ENCODE data around the gene ODAD3. TPM values are rescaled to one million over a fixed set of nuclear protein-coding genes. Genes with fewer than 3 reads are reported as not detected.
A peak's percentile ranks its signal among the peaks of the same experiment; 100 is the strongest.

Gene ODAD3
- total and polyA plus RNA-seq, 10 of the 15 experiments (the other 5 are each of a cell fraction or from before 2014, with no cell fraction given): 0.11 to 0.39 (median 0.28) TPM; not detected in 7

DNA sequence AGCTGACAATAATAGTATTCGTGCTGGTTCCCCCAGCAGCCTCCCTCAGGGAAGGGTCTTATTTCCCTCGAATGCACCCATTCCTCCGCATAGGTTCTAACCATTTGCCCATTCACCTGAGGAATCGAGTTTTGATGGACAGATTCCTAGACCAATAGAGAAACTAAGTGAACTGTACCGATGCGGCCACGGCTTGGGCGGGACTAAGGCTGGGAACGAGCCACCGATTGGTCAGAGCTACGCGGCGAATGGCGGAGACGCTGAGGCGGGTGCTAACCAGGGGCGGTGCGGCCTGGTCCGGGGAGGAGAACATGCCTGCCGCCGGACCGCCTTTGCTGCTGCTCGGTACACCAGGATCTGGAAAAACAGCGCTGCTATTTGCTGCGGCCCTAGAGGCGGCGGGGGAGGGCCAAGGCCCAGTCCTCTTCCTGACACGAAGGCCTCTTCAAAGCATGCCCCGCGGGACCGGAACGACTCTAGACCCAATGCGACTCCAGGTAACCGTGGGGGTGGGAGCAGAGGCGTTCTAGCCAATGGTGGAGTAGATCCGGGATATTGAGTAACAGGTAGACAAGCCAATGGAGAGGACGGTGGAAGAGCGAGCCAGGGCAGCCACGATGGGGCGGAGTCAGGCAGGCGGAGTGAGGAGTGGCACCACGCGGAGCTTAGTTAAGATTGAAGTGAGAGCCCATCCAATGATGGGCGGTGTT, 60.3 kb downstream of the ODAD3 start, which contains the start of gene SWSAP1 (continued):
- TF ChIP-seq, protein P1, sequence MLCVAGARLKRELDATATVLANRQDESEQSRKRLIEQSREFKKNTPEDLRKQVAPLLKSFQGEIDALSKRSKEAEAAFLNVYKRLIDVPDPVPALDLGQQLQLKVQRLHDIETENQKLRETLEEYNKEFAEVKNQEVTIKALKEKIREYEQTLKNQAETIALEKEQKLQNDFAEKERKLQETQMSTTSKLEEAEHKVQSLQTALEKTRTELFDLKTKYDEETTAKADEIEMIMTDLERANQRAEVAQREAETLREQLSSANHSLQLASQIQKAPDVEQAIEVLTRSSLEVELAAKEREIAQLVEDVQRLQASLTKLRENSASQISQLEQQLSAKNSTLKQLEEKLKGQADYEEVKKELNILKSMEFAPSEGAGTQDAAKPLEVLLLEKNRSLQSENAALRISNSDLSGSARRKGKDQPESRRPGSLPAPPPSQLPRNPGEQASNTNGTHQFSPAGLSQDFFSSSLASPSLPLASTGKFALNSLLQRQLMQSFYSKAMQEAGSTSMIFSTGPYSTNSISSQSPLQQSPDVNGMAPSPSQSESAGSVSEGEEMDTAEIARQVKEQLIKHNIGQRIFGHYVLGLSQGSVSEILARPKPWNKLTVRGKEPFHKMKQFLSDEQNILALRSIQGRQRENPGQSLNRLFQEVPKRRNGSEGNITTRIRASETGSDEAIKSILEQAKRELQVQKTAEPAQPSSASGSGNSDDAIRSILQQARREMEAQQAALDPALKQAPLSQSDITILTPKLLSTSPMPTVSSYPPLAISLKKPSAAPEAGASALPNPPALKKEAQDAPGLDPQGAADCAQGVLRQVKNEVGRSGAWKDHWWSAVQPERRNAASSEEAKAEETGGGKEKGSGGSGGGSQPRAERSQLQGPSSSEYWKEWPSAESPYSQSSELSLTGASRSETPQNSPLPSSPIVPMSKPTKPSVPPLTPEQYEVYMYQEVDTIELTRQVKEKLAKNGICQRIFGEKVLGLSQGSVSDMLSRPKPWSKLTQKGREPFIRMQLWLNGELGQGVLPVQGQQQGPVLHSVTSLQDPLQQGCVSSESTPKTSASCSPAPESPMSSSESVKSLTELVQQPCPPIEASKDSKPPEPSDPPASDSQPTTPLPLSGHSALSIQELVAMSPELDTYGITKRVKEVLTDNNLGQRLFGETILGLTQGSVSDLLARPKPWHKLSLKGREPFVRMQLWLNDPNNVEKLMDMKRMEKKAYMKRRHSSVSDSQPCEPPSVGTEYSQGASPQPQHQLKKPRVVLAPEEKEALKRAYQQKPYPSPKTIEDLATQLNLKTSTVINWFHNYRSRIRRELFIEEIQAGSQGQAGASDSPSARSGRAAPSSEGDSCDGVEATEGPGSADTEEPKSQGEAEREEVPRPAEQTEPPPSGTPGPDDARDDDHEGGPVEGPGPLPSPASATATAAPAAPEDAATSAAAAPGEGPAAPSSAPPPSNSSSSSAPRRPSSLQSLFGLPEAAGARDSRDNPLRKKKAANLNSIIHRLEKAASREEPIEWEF (IDR thresholded peaks at IDR 0.05; ENCODE audit: insufficient replicate concordance, low read depth, low read length): no peak
- TF ChIP-seq, protein P2, sequence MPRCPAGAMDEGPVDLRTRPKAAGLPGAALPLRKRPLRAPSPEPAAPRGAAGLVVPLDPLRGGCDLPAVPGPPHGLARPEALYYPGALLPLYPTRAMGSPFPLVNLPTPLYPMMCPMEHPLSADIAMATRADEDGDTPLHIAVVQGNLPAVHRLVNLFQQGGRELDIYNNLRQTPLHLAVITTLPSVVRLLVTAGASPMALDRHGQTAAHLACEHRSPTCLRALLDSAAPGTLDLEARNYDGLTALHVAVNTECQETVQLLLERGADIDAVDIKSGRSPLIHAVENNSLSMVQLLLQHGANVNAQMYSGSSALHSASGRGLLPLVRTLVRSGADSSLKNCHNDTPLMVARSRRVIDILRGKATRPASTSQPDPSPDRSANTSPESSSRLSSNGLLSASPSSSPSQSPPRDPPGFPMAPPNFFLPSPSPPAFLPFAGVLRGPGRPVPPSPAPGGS (IDR thresholded peaks at IDR 0.05; ENCODE audit: borderline replicate concordance, insufficient read depth, low read depth, low read length, poor library complexity, severe bottlenecking): no peak
- TF ChIP-seq, protein P3, sequence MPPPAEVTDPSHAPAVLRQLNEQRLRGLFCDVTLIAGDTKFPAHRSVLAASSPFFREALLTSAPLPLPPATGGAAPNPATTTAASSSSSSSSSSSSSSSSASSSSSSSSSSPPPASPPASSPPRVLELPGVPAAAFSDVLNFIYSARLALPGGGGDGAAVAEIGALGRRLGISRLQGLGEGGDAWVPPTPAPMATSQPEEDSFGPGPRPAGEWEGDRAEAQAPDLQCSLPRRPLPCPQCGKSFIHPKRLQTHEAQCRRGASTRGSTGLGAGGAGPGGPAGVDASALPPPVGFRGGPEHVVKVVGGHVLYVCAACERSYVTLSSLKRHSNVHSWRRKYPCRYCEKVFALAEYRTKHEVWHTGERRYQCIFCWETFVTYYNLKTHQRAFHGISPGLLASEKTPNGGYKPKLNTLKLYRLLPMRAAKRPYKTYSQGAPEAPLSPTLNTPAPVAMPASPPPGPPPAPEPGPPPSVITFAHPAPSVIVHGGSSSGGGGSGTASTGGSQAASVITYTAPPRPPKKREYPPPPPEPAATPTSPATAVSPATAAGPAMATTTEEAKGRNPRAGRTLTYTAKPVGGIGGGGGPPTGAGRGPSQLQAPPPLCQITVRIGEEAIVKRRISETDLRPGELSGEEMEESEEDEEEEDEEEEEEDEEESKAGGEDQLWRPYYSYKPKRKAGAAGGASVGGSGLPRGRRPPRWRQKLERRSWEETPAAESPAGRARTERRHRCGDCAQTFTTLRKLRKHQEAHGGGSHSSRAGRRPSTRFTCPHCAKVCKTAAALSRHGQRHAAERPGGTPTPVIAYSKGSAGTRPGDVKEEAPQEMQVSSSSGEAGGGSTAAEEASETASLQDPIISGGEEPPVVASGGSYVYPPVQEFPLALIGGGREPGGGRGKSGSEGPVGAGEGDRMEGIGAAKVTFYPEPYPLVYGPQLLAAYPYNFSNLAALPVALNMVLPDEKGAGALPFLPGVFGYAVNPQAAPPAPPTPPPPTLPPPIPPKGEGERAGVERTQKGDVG (CRISPR knock-in tag; IDR thresholded peaks at IDR 0.05): no peak
- TF ChIP-seq EP300 (IDR thresholded peaks at IDR 0.05; ENCODE audit: borderline replicate concordance in 1 of 2, control insufficient read depth in 1 of 2, low read depth in 2 of 2, low read length in 2 of 2) (no peak), NR2F1 (conservative IDR thresholded peaks at IDR 0.05) (no peak), BMI1 (IDR thresholded peaks at IDR 0.05; ENCODE audit: borderline replicate concordance) (no peak), ZNF207 (IDR thresholded peaks at IDR 0.05; ENCODE audit: borderline replicate concordance) (peak; percentile 86; the same call in 1 of the 2 replicates)
- TF ChIP-seq, protein P4, sequence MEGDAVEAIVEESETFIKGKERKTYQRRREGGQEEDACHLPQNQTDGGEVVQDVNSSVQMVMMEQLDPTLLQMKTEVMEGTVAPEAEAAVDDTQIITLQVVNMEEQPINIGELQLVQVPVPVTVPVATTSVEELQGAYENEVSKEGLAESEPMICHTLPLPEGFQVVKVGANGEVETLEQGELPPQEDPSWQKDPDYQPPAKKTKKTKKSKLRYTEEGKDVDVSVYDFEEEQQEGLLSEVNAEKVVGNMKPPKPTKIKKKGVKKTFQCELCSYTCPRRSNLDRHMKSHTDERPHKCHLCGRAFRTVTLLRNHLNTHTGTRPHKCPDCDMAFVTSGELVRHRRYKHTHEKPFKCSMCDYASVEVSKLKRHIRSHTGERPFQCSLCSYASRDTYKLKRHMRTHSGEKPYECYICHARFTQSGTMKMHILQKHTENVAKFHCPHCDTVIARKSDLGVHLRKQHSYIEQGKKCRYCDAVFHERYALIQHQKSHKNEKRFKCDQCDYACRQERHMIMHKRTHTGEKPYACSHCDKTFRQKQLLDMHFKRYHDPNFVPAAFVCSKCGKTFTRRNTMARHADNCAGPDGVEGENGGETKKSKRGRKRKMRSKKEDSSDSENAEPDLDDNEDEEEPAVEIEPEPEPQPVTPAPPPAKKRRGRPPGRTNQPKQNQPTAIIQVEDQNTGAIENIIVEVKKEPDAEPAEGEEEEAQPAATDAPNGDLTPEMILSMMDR (IDR thresholded peaks at IDR 0.05 in 2 of 3, conservative IDR thresholded peaks at IDR 0.05 in 1 of 3; ENCODE audit: control insufficient read depth in 2 of 3, extremely low read depth in 1 of 3, insufficient read depth in 1 of 3, low read depth in 3 of 3, low read length in 3 of 3): no peak
- TF ChIP-seq, protein P5, sequence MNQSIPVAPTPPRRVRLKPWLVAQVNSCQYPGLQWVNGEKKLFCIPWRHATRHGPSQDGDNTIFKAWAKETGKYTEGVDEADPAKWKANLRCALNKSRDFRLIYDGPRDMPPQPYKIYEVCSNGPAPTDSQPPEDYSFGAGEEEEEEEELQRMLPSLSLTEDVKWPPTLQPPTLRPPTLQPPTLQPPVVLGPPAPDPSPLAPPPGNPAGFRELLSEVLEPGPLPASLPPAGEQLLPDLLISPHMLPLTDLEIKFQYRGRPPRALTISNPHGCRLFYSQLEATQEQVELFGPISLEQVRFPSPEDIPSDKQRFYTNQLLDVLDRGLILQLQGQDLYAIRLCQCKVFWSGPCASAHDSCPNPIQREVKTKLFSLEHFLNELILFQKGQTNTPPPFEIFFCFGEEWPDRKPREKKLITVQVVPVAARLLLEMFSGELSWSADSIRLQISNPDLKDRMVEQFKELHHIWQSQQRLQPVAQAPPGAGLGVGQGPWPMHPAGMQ (IDR thresholded peaks at IDR 0.05; ENCODE audit: borderline replicate concordance): no peak
- TF ChIP-seq, protein P6, sequence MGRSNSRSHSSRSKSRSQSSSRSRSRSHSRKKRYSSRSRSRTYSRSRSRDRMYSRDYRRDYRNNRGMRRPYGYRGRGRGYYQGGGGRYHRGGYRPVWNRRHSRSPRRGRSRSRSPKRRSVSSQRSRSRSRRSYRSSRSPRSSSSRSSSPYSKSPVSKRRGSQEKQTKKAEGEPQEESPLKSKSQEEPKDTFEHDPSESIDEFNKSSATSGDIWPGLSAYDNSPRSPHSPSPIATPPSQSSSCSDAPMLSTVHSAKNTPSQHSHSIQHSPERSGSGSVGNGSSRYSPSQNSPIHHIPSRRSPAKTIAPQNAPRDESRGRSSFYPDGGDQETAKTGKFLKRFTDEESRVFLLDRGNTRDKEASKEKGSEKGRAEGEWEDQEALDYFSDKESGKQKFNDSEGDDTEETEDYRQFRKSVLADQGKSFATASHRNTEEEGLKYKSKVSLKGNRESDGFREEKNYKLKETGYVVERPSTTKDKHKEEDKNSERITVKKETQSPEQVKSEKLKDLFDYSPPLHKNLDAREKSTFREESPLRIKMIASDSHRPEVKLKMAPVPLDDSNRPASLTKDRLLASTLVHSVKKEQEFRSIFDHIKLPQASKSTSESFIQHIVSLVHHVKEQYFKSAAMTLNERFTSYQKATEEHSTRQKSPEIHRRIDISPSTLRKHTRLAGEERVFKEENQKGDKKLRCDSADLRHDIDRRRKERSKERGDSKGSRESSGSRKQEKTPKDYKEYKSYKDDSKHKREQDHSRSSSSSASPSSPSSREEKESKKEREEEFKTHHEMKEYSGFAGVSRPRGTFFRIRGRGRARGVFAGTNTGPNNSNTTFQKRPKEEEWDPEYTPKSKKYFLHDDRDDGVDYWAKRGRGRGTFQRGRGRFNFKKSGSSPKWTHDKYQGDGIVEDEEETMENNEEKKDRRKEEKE (IDR thresholded peaks at IDR 0.05): no peak

All from GM12878 (cell line).